ENCODE data around the gene AP2B1. TPM values are rescaled to one million over a fixed set of nuclear protein-coding genes. Genes with fewer than 3 reads are reported as not detected.

The AP2B1 gene
- total RNA-seq, 2 experiments from 2014 or later = 28.9 to 76.0 TPM

GRCh38 chr17:35716173-35716572 is 129.1 kb downstream of the AP2B1 start:
- no TSS peak for BruUV-seq (replicated peaks)
- Histone ChIP-seq H3K27ac (ENCODE audit: low read depth, low read length, poor library complexity, severe bottlenecking) (no peak overlapping the region), H3K79me2 (ENCODE audit: insufficient read depth, low read depth, low read length) (no peaks in the 10 kb centered on the region), H2AFZ (ENCODE audit: low read length) (no peak overlapping the region), H3K9me3 (ENCODE audit: low read length) (no peaks in the 10 kb centered on the region), H3K4me3 (ENCODE audit: low read depth, low read length, poor library complexity, severe bottlenecking) (no peak overlapping the region), H3K9me2 (ENCODE audit: insufficient read depth, low read length) (no peaks in the 10 kb centered on the region), H4K20me1 (ENCODE audit: insufficient read depth, low read length) (0 out of 2 replicates have a peak, but pooled peaks cover 3% of the 10 kb centered on the region), H3K4me1 (ENCODE audit: insufficient read depth, low read length, poor library complexity, severe bottlenecking) (peaks cover 5% of the 10 kb centered on the region), H3K4me2 (ENCODE audit: low read length) (no peak overlapping the region), H3K36me3 (ENCODE audit: insufficient read depth, low read length) (peaks cover 40% of the 10 kb centered on the region)
- CTCF ChIA-PET (ENCODE audit: unreplicated experiment) = no interaction called here
- POLR2A ChIA-PET = no interaction called here
- intact Hi-C loops (cut with micrococcal nuclease; ENCODE audit: unreplicated experiment) = no loop called here
- no peak for TF ChIP-seq EZH2phosphoT487 (IDR thresholded peaks at IDR 0.05; ENCODE audit: borderline replicate concordance, low read depth, low read length)
- no peak for TF ChIP-seq CTCF (conservative IDR thresholded peaks at IDR 0.05; ENCODE audit: low read length)
- DNase-seq (ENCODE audit: low spot score) = no peak

- Histone ChIP-seq H3K27ac (ENCODE audit: low read depth, low read length, poor library complexity, severe bottlenecking) (no peak overlapping the region), H2AFZ (ENCODE audit: low read length) (no peak overlapping the region), H3K4me2 (ENCODE audit: low read length) (no peak overlapping the region), H3K9me2 (ENCODE audit: insufficient read depth, low read length) (no peaks in the 10 kb centered on the region), H4K20me1 (ENCODE audit: insufficient read depth, low read length) (0 out of 2 replicates have a peak, but pooled peaks cover 3% of the 10 kb centered on the region), H3K36me3 (ENCODE audit: insufficient read depth, low read length) (peaks cover 39% of the 10 kb centered on the region), H3K4me3 (ENCODE audit: low read depth, low read length, poor library complexity, severe bottlenecking) (no peak overlapping the region), H3K4me1 (ENCODE audit: insufficient read depth, low read length, poor library complexity, severe bottlenecking) (peaks cover 5% of the 10 kb centered on the region), H3K9me3 (ENCODE audit: low read length) (no peaks in the 10 kb centered on the region), H3K79me2 (ENCODE audit: insufficient read depth, low read depth, low read length) (no peaks in the 10 kb centered on the region)
- DNase-seq (ENCODE audit: low spot score) = no peak
- intact Hi-C loops (cut with micrococcal nuclease; ENCODE audit: unreplicated experiment) = no loop called here
- CTCF ChIA-PET (ENCODE audit: unreplicated experiment) = no interaction called here
- TF ChIP-seq CTCF (conservative IDR thresholded peaks at IDR 0.05; ENCODE audit: low read length) (no peak), EZH2phosphoT487 (IDR thresholded peaks at IDR 0.05; ENCODE audit: borderline replicate concordance, low read depth, low read length) (no peak)
- no TSS peak for BruUV-seq (replicated peaks)
- POLR2A ChIA-PET = no interaction called here
Measured at GRCh38 chr17:35716897-35717465, 129.9 kb downstream of the AP2B1 start.

GRCh38 chr17:35717475-35717874 is 130.4 kb downstream of the AP2B1 start:
- no TSS peak for BruUV-seq (replicated peaks)
- CTCF ChIA-PET (ENCODE audit: unreplicated experiment) = no interaction called here
- Histone ChIP-seq H4K20me1 (ENCODE audit: insufficient read depth, low read length) (0 out of 2 replicates have a peak, but pooled peaks cover 3% of the 10 kb centered on the region), H3K4me2 (ENCODE audit: low read length) (no peak overlapping the region), H3K9me3 (ENCODE audit: low read length) (no peaks in the 10 kb centered on the region), H3K4me3 (ENCODE audit: low read depth, low read length, poor library complexity, severe bottlenecking) (no peak overlapping the region), H3K4me1 (ENCODE audit: insufficient read depth, low read length, poor library complexity, severe bottlenecking) (peaks cover 5% of the 10 kb centered on the region), H3K36me3 (ENCODE audit: insufficient read depth, low read length) (peaks cover 39% of the 10 kb centered on the region), H3K79me2 (ENCODE audit: insufficient read depth, low read depth, low read length) (no peaks in the 10 kb centered on the region), H3K9me2 (ENCODE audit: insufficient read depth, low read length) (no peaks in the 10 kb centered on the region), H2AFZ (ENCODE audit: low read length) (no peak overlapping the region), H3K27ac (ENCODE audit: low read depth, low read length, poor library complexity, severe bottlenecking) (no peak overlapping the region)
- intact Hi-C loops (cut with micrococcal nuclease; ENCODE audit: unreplicated experiment) = no loop called here
- POLR2A ChIA-PET = no interaction called here
- TF ChIP-seq CTCF (conservative IDR thresholded peaks at IDR 0.05; ENCODE audit: low read length) = no peak
- TF ChIP-seq EZH2phosphoT487 (IDR thresholded peaks at IDR 0.05; ENCODE audit: borderline replicate concordance, low read depth, low read length) = no peak
- no peak for DNase-seq (ENCODE audit: low spot score)
